ENCODE data around the gene ACTR8. TPM values are rescaled to one million over a fixed set of nuclear protein-coding genes. Genes with fewer than 3 reads are reported as not detected.

ACTR8 gene
- total and polyA plus RNA-seq, 8 donors: 26.1 to 48.4 (median 44.0) TPM

- ATAC-seq: no peak
- no peak for DNase-seq
- Histone ChIP-seq H3K27me3 (no peaks in the 10 kb centered on the region), H3K4me3 (no peak overlapping the region), H3K27ac (no peak overlapping the region), H3K4me1 (peaks cover 0 to 2% of the 10 kb centered on the region in 2 donors), H3K36me3 (peaks cover 0 to 1% of the 10 kb centered on the region in 2 donors), H3K9me3 (no peaks in the 10 kb centered on the region)
- TF ChIP-seq, protein P1, sequence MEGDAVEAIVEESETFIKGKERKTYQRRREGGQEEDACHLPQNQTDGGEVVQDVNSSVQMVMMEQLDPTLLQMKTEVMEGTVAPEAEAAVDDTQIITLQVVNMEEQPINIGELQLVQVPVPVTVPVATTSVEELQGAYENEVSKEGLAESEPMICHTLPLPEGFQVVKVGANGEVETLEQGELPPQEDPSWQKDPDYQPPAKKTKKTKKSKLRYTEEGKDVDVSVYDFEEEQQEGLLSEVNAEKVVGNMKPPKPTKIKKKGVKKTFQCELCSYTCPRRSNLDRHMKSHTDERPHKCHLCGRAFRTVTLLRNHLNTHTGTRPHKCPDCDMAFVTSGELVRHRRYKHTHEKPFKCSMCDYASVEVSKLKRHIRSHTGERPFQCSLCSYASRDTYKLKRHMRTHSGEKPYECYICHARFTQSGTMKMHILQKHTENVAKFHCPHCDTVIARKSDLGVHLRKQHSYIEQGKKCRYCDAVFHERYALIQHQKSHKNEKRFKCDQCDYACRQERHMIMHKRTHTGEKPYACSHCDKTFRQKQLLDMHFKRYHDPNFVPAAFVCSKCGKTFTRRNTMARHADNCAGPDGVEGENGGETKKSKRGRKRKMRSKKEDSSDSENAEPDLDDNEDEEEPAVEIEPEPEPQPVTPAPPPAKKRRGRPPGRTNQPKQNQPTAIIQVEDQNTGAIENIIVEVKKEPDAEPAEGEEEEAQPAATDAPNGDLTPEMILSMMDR (IDR thresholded peaks at IDR 0.05): no peak
- intact Hi-C loops (cut with DNase I): no loop called here
Measured at GRCh38 chr3:53828581-53828980, 53.4 kb downstream of the ACTR8 start.

- DNase-seq (no peak), ATAC-seq (no peak)
- no peaks in the 10 kb centered on the region for H3K9me3 ChIP-seq
- H3K27ac ChIP-seq: no peak overlapping the region
- no peaks in the 10 kb centered on the region for H3K4me1 ChIP-seq
- no peak overlapping the region for H3K4me3 ChIP-seq
- intact Hi-C loops (cut with DNase I): no loop called here
- no peaks in the 10 kb centered on the region for H3K27me3 ChIP-seq
- H3K36me3 ChIP-seq: peaks cover 0 to 14% of the 10 kb centered on the region in 2 donors
- TF ChIP-seq, protein P1 (IDR thresholded peaks at IDR 0.05): no peak
Measured at GRCh38 chr3:53826048-53826447, 55.9 kb downstream of the ACTR8 start.

DNA sequence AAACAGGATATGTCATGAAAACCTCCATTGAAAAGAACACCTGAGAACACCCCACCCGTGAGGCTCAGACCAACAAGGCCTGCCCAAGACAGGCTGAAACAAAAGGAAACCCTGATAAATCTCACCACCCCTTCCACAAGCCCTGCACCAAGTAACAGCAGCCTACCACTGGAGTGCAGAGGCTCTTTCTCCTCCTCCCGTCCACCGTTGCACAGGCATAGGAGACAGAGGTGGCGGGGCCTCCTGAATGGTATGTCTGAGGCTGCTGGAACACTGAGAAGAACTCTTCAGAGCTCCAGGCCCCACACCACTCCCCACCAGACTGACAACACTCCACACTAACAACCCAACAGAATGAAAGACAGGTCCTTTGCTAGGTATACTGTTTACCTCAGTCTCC, 57.2 kb downstream of the ACTR8 start:
- H3K4me3 ChIP-seq: no peak overlapping the region
- no peak overlapping the region for H3K27ac ChIP-seq
- intact Hi-C loops (cut with DNase I): no loop called here
- ATAC-seq (no peak), DNase-seq (no peak)
- H3K9me3 ChIP-seq: no peaks in the 10 kb centered on the region
- TF ChIP-seq, protein P1 (IDR thresholded peaks at IDR 0.05): no peak
- H3K4me1 ChIP-seq: no peaks in the 10 kb centered on the region
- H3K27me3 ChIP-seq: no peaks in the 10 kb centered on the region
- peaks cover 0 to 20% of the 10 kb centered on the region in 2 donors for H3K36me3 ChIP-seq

- TF ChIP-seq, protein P1 (IDR thresholded peaks at IDR 0.05): no peak
- Histone ChIP-seq H3K27ac (no peak overlapping the region), H3K4me3 (no peak overlapping the region), H3K9me3 (no peaks in the 10 kb centered on the region), H3K4me1 (no peaks in the 10 kb centered on the region), H3K36me3 (peaks cover 0 to 27% of the 10 kb centered on the region in 2 donors), H3K27me3 (no peaks in the 10 kb centered on the region)
- DNase-seq (no peak), ATAC-seq (no peak)
- intact Hi-C loops (cut with DNase I): no loop called here
Measured at GRCh38 chr3:53823956-53824657, 57.8 kb downstream of the ACTR8 start.

GRCh38 chr3:53823026-53823955, 58.7 kb downstream of the ACTR8 start:
- H3K4me1 ChIP-seq: no peaks in the 10 kb centered on the region
- DNase-seq (no peak), ATAC-seq (no peak)
- TF ChIP-seq, protein P1 (IDR thresholded peaks at IDR 0.05): no peak
- H3K9me3 ChIP-seq: no peaks in the 10 kb centered on the region
- peaks cover 0 to 35% of the 10 kb centered on the region in 2 donors for H3K36me3 ChIP-seq
- no peak overlapping the region for H3K27ac ChIP-seq
- intact Hi-C loops (cut with DNase I): no loop called here
- no peaks in the 10 kb centered on the region for H3K27me3 ChIP-seq
- H3K4me3 ChIP-seq: no peak overlapping the region
